ENCODE results near the gene ZBTB44.

- TF ChIP-seq CTCF (IDR thresholded peaks at IDR 0.05) (no peak), POLR2AphosphoS5 (IDR thresholded peaks at IDR 0.05; ENCODE audit: insufficient read depth in 1 of 2, low read depth in 1 of 2) (no peak), POLR2A (IDR thresholded peaks at IDR 0.05) (no peak)
Observed at GRCh38 chr11:130190371-130190881, 124.3 kb downstream of the ZBTB44 start.
